ENCODE measurements around the gene SUPT4H1.

Gene SUPT4H1

DNA sequence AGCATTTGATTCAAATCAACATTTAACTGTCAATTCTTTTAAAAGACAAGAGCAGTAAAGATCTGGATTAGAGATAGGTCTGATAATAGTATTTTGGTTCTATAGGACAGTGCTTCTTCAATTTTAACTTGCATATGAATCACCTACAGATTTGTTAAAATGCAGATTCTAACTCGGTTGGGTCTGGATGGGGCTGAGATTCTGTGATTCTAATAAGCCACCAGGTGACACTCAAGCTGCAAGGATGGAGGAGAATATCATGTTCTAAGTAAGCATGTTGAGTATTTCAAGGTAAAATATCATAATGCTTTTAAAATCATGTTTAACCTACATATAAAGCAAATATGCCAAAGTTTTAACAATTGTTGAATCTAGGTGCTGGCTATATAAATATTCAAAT lies 39.2 kb downstream of the SUPT4H1 start:
- no peak overlapping the region for H3K4me3 ChIP-seq (ENCODE audit: low read length in 2 of 2)
- H3K9me3 ChIP-seq (ENCODE audit: control insufficient read depth in 2 of 2, low read length in 2 of 2) = no peaks in the 10 kb centered on the region
- no peaks in the 10 kb centered on the region for H3K27me3 ChIP-seq (ENCODE audit: control insufficient read depth in 2 of 2, insufficient read depth in 2 of 2, low read length in 2 of 2)
- H3K9ac ChIP-seq (ENCODE audit: low read depth in 1 of 2, low read length in 2 of 2) = no peak overlapping the region
- H3K4me1 ChIP-seq (ENCODE audit: control insufficient read depth in 2 of 2, insufficient read depth in 2 of 2, low read length in 2 of 2) = peaks cover 0 to 5% of the 10 kb centered on the region in 2 donors
- no peaks in the 10 kb centered on the region for H3K36me3 ChIP-seq (ENCODE audit: control insufficient read depth in 2 of 2, insufficient read depth in 2 of 2, low read length in 2 of 2)
- H3K27ac ChIP-seq (ENCODE audit: low read depth in 2 of 2, low read length in 2 of 2) = no peak overlapping the region

DNA sequence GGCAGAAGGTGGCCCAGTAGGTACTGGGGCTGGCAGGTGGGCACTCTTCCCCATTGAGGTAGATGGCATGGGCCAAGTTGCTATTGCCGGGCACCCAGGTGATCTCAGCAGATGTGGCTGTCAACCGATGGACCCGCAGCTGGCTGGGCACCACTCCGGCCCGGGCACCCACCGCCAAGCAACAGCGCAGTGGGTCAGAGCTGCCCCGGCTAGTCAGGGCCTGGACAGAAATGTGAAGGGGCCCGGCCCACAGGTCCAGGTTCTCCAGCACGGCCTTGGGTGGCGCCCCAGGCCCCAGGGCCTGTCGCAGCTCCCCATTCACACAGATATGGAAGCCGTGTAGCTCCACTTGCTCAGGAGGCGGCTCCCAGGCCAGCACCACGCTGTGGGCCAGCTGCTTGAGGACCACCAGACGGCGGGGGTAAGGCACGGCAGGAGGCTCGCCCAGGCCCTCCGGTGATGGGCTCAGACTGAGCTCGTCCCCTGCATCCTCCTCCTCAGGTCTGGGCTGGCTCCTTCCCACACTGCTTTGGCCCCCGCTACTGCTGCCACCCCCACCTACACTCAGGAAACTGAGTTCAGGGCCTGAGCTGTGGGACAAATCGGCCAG lies 39.9 kb downstream of the SUPT4H1 start:
- Histone ChIP-seq H3K27me3 (ENCODE audit: control insufficient read depth in 2 of 2, insufficient read depth in 2 of 2, low read length in 2 of 2) (no peaks in the 10 kb centered on the region), H3K27ac (ENCODE audit: low read depth in 2 of 2, low read length in 2 of 2) (no peak overlapping the region), H3K36me3 (ENCODE audit: control insufficient read depth in 2 of 2, insufficient read depth in 2 of 2, low read length in 2 of 2) (no peaks in the 10 kb centered on the region), H3K9me3 (ENCODE audit: control insufficient read depth in 2 of 2, low read length in 2 of 2) (no peaks in the 10 kb centered on the region), H3K9ac (ENCODE audit: low read depth in 1 of 2, low read length in 2 of 2) (no peak overlapping the region), H3K4me3 (ENCODE audit: low read length in 2 of 2) (no peak overlapping the region), H3K4me1 (ENCODE audit: control insufficient read depth in 2 of 2, insufficient read depth in 2 of 2, low read length in 2 of 2) (no peaks in the 10 kb centered on the region)

DNA sequence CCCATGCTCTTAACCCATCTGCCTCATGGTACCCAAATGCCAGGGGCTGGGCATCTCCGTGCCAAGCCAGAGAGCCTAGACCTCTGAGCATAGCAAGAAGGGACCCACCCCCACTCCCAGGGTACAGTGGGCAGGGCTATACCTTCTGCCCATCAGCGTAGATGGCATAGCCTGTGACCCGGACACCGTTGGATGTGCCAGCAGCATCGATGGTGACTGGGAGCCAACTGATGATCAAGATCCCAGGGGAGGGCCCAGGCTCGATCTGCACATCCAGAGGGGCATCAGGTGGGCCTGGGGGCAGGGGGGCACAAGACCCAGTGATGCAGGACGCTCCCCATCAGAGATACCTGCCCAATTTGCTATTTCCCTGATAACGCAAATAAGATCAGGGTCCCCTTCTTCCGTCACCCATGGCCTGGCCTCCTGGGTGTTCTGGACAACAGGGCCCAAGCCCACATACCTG lies 40.5 kb downstream of the SUPT4H1 start:
- H3K9ac ChIP-seq (ENCODE audit: low read depth in 1 of 2, low read length in 2 of 2) = no peak overlapping the region
- no peak overlapping the region for H3K27ac ChIP-seq (ENCODE audit: low read depth in 2 of 2, low read length in 2 of 2)
- H3K36me3 ChIP-seq (ENCODE audit: control insufficient read depth in 2 of 2, insufficient read depth in 2 of 2, low read length in 2 of 2) = no peaks in the 10 kb centered on the region
- no peaks in the 10 kb centered on the region for H3K27me3 ChIP-seq (ENCODE audit: control insufficient read depth in 2 of 2, insufficient read depth in 2 of 2, low read length in 2 of 2)
- no peaks in the 10 kb centered on the region for H3K4me1 ChIP-seq (ENCODE audit: control insufficient read depth in 2 of 2, insufficient read depth in 2 of 2, low read length in 2 of 2)
- H3K4me3 ChIP-seq (ENCODE audit: low read length in 2 of 2) = no peak overlapping the region
- H3K9me3 ChIP-seq (ENCODE audit: control insufficient read depth in 2 of 2, low read length in 2 of 2) = no peaks in the 10 kb centered on the region

DNA sequence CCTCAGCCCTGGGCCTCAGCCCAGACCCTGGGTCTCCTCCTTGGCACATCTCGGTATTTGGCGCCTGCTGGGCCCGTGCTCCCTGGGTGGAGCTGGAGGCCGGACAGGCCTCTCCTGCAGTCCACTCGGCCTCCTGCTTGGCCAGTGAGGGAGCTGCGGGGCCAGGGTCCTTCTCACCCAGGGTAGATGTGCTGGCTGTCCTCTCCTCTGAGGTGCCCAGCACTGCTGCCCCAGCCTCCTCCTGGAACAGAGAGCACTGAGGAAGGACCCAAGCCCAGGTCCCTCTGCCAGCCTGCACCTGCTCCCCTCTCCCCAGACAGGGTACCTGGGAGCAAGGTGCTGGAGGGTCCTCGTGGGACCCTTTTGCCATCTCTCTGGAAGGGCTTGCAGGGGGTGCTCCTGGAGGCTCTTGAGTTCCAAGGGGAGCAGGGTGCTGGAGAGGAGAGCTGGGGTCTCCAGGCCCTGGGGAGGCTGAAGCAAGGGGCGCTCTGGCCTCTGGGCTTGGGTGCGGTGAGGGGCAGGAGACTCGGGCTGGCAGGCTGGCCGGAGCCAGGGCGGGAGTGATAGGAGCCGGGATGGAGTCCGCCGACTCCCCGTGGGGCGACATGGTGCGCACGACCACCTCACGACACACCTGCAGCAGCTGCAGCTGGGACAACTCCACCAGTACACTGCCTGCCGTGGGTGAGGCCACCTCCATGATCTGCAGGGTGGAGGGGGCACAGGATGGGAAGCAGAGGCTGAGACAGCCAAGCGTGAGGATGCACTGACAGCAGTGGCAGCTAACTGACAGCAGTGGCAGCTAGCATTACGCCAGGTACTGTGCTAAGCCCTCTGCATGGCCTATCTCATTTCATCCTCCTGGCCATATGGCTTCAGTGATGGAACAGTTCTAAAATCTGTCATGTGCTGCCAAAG lies 41.2 kb downstream of the SUPT4H1 start:
- Histone ChIP-seq H3K4me3 (ENCODE audit: low read length in 2 of 2) (no peak overlapping the region), H3K9ac (ENCODE audit: low read depth in 1 of 2, low read length in 2 of 2) (no peak overlapping the region), H3K27me3 (ENCODE audit: control insufficient read depth in 2 of 2, insufficient read depth in 2 of 2, low read length in 2 of 2) (no peaks in the 10 kb centered on the region), H3K27ac (ENCODE audit: low read depth in 2 of 2, low read length in 2 of 2) (no peak overlapping the region), H3K9me3 (ENCODE audit: control insufficient read depth in 2 of 2, low read length in 2 of 2) (no peaks in the 10 kb centered on the region), H3K36me3 (ENCODE audit: control insufficient read depth in 2 of 2, insufficient read depth in 2 of 2, low read length in 2 of 2) (no peaks in the 10 kb centered on the region), H3K4me1 (ENCODE audit: control insufficient read depth in 2 of 2, insufficient read depth in 2 of 2, low read length in 2 of 2) (no peaks in the 10 kb centered on the region)

DNA sequence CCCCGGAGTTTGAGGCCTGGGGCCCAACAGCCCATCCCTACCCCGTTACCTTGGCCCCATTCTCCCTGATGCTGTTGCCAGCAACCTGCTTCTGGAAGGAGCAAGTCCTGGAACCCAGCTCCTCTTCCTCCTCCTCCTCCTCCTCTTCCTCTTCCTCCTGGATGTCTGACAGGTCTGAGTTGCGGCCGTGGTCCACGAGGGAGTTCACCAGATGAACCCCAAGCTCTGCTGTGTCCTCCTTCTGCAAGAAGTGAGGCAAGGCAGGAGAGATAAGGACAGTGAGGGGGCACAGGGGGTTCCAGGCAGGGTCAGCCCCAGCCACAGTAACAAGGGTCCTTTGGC lies 42.1 kb downstream of the SUPT4H1 start:
- no peak overlapping the region for H3K4me3 ChIP-seq (ENCODE audit: low read length in 2 of 2)
- no peak overlapping the region for H3K27ac ChIP-seq (ENCODE audit: low read depth in 2 of 2, low read length in 2 of 2)
- no peaks in the 10 kb centered on the region for H3K9me3 ChIP-seq (ENCODE audit: control insufficient read depth in 2 of 2, low read length in 2 of 2)
- H3K36me3 ChIP-seq (ENCODE audit: control insufficient read depth in 2 of 2, insufficient read depth in 2 of 2, low read length in 2 of 2) = no peaks in the 10 kb centered on the region
- no peaks in the 10 kb centered on the region for H3K27me3 ChIP-seq (ENCODE audit: control insufficient read depth in 2 of 2, insufficient read depth in 2 of 2, low read length in 2 of 2)
- H3K9ac ChIP-seq (ENCODE audit: low read depth in 1 of 2, low read length in 2 of 2) = no peak overlapping the region
- no peaks in the 10 kb centered on the region for H3K4me1 ChIP-seq (ENCODE audit: control insufficient read depth in 2 of 2, insufficient read depth in 2 of 2, low read length in 2 of 2)

DNA sequence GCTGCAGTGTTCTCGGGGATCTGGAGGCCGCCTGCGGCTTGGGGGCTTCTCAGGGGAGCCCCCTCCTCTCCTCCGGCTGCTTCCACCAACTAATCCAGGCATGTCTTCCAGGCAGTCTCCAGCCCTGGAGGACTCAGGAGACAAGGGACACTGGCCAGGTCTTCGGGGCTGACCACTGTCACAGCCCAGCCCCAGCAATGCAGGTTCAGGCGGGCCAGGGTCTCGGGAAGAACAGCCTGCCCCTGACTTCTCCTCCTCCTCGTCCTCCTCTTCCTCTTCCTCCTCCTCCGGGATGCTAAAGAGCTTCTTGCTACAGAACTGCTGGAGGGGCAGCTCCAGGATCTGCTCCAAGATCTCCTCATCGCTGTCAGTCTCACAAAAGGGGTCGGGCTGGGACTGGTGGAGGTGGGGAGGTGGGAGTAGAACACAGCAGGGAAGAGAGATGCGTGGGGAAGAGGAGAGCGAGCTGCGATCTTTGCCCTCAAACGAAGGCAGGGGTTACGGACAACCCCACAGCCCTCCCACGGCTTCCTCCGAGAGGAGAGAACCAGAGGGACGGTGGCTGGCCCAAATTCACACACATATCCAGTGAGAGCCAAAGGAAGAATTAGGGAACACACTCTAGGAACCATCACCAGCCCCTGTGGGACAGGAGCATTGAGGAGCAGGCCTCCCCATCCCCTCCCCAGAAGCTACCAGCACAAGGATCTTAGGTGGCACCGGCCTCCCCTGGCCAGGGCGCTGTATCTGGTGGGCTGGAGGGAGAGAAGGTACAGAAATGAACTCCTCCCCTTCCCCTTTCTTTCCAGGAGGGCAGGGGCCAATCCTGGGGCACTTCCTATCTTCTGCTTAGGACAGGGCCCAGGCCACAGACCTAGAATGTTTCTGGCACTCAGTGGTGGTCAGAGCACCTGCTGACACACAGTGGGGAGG lies 42.8 kb downstream of the SUPT4H1 start:
- H3K9ac ChIP-seq (ENCODE audit: low read depth in 1 of 2, low read length in 2 of 2) = no peak overlapping the region
- H3K4me1 ChIP-seq (ENCODE audit: control insufficient read depth in 2 of 2, insufficient read depth in 2 of 2, low read length in 2 of 2) = no peaks in the 10 kb centered on the region
- H3K4me3 ChIP-seq (ENCODE audit: low read length in 2 of 2) = no peak overlapping the region
- no peaks in the 10 kb centered on the region for H3K36me3 ChIP-seq (ENCODE audit: control insufficient read depth in 2 of 2, insufficient read depth in 2 of 2, low read length in 2 of 2)
- H3K27ac ChIP-seq (ENCODE audit: low read depth in 2 of 2, low read length in 2 of 2) = no peak overlapping the region
- H3K9me3 ChIP-seq (ENCODE audit: control insufficient read depth in 2 of 2, low read length in 2 of 2) = no peaks in the 10 kb centered on the region
- H3K27me3 ChIP-seq (ENCODE audit: control insufficient read depth in 2 of 2, insufficient read depth in 2 of 2, low read length in 2 of 2) = no peaks in the 10 kb centered on the region

DNA sequence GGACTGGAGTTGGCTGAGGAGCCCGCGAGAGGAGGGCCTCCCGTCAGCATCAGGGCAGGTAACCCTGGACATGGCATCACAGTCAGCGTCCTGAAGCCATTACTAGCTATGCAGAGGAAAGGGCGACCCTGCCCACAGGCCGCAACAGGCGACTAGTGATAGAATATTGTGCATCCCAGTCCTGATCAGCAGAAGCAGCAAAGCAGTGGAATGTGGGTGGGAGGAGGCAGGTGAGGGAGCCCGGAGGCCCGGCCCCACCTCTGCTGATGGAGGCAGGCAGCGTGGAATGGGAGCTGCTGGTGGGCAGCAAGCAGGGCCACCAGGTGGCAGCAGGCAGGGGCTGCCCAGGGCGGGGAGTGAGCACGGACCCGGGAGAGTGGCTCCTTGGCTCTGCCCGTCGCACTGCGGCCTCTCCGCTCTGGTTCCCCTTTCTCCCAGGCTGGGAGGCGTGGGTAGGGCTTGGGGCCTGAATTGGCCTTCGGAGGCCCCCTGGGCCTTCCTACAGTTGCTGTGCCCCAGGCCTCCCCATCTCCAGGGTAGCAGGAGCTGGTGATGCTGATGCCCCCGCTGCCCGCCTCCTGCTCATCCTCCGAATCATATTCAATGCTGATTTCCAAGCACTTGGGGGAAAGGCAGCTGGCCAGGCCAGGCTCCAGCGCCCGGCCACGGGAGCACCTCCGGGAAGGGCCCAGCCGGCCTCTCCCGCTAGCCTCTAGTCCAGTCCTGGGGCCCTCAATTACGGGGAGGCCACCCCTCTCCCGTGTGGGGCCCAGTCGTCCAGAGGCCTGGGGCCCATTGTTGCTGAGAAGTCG lies 43.6 kb downstream of the SUPT4H1 start:
- H3K27me3 ChIP-seq (ENCODE audit: control insufficient read depth in 2 of 2, insufficient read depth in 2 of 2, low read length in 2 of 2) = no peaks in the 10 kb centered on the region
- no peak overlapping the region for H3K4me3 ChIP-seq (ENCODE audit: low read length in 2 of 2)
- no peaks in the 10 kb centered on the region for H3K4me1 ChIP-seq (ENCODE audit: control insufficient read depth in 2 of 2, insufficient read depth in 2 of 2, low read length in 2 of 2)

DNA sequence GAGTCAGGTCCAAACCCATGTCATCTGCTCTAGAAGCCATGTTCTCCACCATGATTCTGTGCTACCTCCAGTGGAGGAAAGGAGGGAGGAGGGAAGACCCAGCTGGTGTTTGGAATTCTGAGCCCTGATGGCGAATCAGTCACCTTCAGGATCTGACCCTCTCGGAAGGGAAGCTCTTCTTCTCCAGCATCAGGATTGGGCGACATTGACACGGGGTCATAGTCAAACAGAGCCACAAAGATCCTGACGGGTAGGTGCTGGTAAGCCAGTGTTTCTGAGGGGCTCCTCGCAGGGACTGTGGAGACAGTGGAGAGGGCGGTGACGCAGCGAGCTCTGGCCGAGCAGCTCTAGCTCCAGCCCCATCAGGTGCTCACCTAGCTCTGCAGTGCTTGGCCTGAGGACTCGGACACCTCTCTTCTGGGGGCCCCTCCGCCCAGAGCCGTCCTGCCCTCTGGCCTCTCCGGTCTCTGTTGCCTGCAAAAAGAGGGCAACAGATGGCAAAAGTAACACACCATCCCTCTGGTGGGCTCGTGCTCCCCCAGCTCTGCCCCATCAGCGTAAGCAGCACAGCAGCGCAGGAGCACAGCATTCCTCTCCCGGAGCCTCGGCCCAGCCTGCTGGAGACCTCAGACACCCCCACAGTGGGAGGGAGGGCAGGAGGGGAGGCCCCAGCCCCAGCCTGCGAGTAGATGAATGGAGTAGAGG lies 44.4 kb downstream of the SUPT4H1 start:
- Histone ChIP-seq H3K36me3 (ENCODE audit: control insufficient read depth in 2 of 2, insufficient read depth in 2 of 2, low read length in 2 of 2) (no peaks in the 10 kb centered on the region), H3K4me1 (ENCODE audit: control insufficient read depth in 2 of 2, insufficient read depth in 2 of 2, low read length in 2 of 2) (no peaks in the 10 kb centered on the region), H3K9me3 (ENCODE audit: control insufficient read depth in 2 of 2, low read length in 2 of 2) (no peaks in the 10 kb centered on the region)

More for the DNA sequence above, 43.6 kb downstream of the SUPT4H1 start:
- Histone ChIP-seq H3K27ac (ENCODE audit: low read depth in 2 of 2, low read length in 2 of 2) (no peak overlapping the region), H3K9me3 (ENCODE audit: control insufficient read depth in 2 of 2, low read length in 2 of 2) (no peaks in the 10 kb centered on the region), H3K9ac (ENCODE audit: low read depth in 1 of 2, low read length in 2 of 2) (no peak overlapping the region), H3K36me3 (ENCODE audit: control insufficient read depth in 2 of 2, insufficient read depth in 2 of 2, low read length in 2 of 2) (no peaks in the 10 kb centered on the region)

More for the DNA sequence above, 44.4 kb downstream of the SUPT4H1 start:
- Histone ChIP-seq H3K27ac (ENCODE audit: low read depth in 2 of 2, low read length in 2 of 2) (no peak overlapping the region), H3K27me3 (ENCODE audit: control insufficient read depth in 2 of 2, insufficient read depth in 2 of 2, low read length in 2 of 2) (no peaks in the 10 kb centered on the region), H3K4me3 (ENCODE audit: low read length in 2 of 2) (no peak overlapping the region), H3K9ac (ENCODE audit: low read depth in 1 of 2, low read length in 2 of 2) (no peak overlapping the region)

All from mucosa of rectum (tissue), 2 donors.